ENCODE results near the gene DISC1.
"Not testable (repeated sequence)": the region's sequence is repeated elsewhere in the genome, so short reads cannot be mapped to it uniquely, and the experiment has no call there.

Gene DISC1

GRCh38 chr1:231653632-231654031 is 27.0 kb downstream of the DISC1 start:
- H3K4me3 ChIP-seq (ENCODE audit: low read length), result no peak overlapping the region
- no peak for DNase-seq (ENCODE audit: low read depth)
- TF ChIP-seq, protein P1, sequence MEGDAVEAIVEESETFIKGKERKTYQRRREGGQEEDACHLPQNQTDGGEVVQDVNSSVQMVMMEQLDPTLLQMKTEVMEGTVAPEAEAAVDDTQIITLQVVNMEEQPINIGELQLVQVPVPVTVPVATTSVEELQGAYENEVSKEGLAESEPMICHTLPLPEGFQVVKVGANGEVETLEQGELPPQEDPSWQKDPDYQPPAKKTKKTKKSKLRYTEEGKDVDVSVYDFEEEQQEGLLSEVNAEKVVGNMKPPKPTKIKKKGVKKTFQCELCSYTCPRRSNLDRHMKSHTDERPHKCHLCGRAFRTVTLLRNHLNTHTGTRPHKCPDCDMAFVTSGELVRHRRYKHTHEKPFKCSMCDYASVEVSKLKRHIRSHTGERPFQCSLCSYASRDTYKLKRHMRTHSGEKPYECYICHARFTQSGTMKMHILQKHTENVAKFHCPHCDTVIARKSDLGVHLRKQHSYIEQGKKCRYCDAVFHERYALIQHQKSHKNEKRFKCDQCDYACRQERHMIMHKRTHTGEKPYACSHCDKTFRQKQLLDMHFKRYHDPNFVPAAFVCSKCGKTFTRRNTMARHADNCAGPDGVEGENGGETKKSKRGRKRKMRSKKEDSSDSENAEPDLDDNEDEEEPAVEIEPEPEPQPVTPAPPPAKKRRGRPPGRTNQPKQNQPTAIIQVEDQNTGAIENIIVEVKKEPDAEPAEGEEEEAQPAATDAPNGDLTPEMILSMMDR (conservative IDR thresholded peaks at IDR 0.05; ENCODE audit: low read depth, low read length), result no peak

DNA sequence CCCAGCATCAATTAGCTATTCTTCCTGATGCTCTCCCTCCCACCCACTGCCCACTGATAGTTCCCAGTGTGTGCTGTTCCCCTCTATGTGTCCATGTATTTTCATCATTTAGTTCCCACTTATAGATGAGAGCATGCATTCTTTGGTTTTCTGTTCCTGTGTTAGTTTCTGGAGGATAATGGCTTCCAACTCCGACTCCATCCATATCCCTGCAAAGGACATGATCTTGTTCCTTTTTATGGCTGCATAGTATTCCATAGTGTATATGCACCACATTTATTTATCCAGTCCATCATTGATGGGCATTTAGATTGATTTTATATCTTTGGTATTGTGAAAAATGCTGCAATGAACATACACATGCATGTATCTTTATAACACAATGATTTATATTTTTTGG is 30.2 kb downstream of the DISC1 start:
- TF ChIP-seq, protein P1 (conservative IDR thresholded peaks at IDR 0.05; ENCODE audit: low read depth, low read length), result no peak
- DNase-seq (ENCODE audit: low read depth), result no peak
- H3K4me3 ChIP-seq (ENCODE audit: low read length), result no peak overlapping the region

DNA sequence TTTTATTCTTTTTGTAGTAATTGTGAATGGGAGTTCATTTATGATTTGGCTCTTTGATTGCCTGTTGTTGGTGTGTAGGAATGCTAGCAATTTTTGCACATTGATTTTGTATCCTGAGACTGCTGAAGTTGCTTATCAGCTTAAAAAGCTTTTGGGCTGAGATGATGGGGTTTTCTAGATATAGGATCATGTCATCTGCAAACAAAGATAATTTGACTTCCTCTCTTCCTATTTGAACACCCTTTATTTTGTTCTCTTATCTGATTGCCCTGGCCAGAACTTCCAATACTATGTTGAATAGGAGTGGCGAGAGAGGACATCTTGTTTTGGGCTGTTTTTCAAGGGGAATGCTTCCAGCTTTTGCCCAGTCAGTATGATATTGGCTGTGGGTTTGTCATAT is 31.6 kb downstream of the DISC1 start:
- not testable (repeated sequence) for DNase-seq (ENCODE audit: low read depth); H3K4me3 ChIP-seq (ENCODE audit: low read length)

DNA sequence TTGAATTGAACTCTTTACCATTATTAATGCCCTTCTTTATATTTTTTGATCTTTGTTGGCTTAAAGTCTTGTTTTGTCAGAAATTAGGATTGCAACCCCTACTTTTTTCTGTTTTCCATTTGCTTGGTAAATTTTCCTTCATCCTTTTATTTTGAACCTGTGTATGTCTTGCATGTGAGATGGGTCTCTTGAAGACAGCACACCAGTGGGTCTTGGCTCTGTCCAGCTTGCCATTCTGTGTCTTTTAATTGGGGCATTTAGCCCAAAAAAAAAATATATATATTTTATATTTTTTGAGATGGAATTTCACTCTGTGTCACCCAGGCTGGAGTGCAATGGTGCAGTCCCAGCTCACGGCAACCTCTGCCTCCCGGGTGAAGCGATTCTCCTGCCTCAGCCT is 33.6 kb downstream of the DISC1 start:
- TF ChIP-seq, protein P1 (conservative IDR thresholded peaks at IDR 0.05; ENCODE audit: low read depth, low read length), result no peak
- no peak for DNase-seq (ENCODE audit: low read depth)
- H3K4me3 ChIP-seq (ENCODE audit: low read length), result no peak overlapping the region

GRCh38 chr1:231663211-231663792 is 36.7 kb downstream of the DISC1 start:
- DNase-seq (ENCODE audit: low read depth), result no peak

GRCh38 chr1:231665101-231665500 is 38.5 kb downstream of the DISC1 start:
- no peak overlapping the region for H3K4me3 ChIP-seq (ENCODE audit: low read length)
- TF ChIP-seq, protein P1 (conservative IDR thresholded peaks at IDR 0.05; ENCODE audit: low read depth, low read length), result no peak
- no peak for DNase-seq (ENCODE audit: low read depth)

More at GRCh38 chr1:231663211-231663792, 36.7 kb downstream of the DISC1 start:
- TF ChIP-seq, protein P1 (conservative IDR thresholded peaks at IDR 0.05; ENCODE audit: low read depth, low read length), result no peak
- H3K4me3 ChIP-seq (ENCODE audit: low read length), result no peak overlapping the region

DNA sequence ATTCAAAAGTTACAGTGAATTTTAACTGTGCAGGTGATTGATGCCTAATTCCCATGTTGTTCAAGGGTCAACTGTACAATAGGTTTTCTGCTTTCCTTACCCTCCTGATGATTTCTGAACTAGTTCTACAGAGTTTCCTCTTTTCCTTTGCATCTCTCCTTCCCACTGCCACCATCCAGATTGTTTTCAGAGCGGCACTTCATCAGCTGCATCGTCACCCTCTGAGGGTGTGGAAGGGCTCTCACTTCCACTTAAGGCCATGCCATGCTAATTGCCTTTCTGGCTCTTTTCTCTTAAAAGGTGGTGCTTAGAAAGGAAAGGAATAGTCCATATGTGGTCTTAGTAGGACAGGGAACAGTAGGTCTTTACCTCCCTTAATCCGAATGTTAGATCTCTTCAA is 39.1 kb downstream of the DISC1 start:
- no peak for DNase-seq (ENCODE audit: low read depth)
- TF ChIP-seq, protein P1 (conservative IDR thresholded peaks at IDR 0.05; ENCODE audit: low read depth, low read length), result no peak
- H3K4me3 ChIP-seq (ENCODE audit: low read length), result no peak overlapping the region

All from retinal pigment epithelial cell (primary cell).